CD4-positive, alpha-beta T cell (primary cell): ENCODE results near the gene FYCO1. TPM values are rescaled to one million over a fixed set of nuclear protein-coding genes. Genes with fewer than 3 reads are reported as not detected.

Experiments used
- ATAC-seq: fragments of 200-7000 bp; cut with Tn5 transposase; one replicate; pipeline ENCODE4 v1.10.0; 2022; ENCODE audit warnings: mild to moderate bottlenecking; ENCODE audit not compliant: poor library complexity
- CTCF ChIA-PET: fragments of 350-600 bp; sonication (Branson Sonifier 250); formaldehyde crosslinking; loops from one replicate; lab custom pipeline; 2021; ENCODE audit warnings: antibody characterized with exemption, inconsistent platforms; lab: Charles Lee
- POLR2A ChIA-PET: fragments of 350-600 bp; sonication (Branson Sonifier 250); formaldehyde crosslinking; loops from one replicate; lab custom pipeline; 2021; ENCODE audit warnings: antibody characterized with exemption, inconsistent platforms; lab: Charles Lee
- DNase-seq, 14 experiments: peaks; one replicate each; pipeline ENCODE4 v3.0.0-alpha.2; 2013 to 2020; ENCODE audit warnings: mixed read lengths in 2 of 14
- H3K27ac ChIP-seq, 2 donors: one replicate each; pipeline versions ENCODE4 v1.5.1 to v1.7.0; 2013; ENCODE audit warnings: low read length in 2 of 2, low read depth in 1 of 2, mild to moderate bottlenecking in 1 of 2
- H3K27me3 ChIP-seq, 2 experiments: 1 replicate in 1 of 2; 2 replicates in 1 of 2; pipeline versions ENCODE4 v1.6.1 to v1.7.0; 2013; ENCODE audit warnings: low read length in 2 of 2, control low read depth in 1 of 2, mild to moderate bottlenecking in 1 of 2, moderate library complexity in 1 of 2; ENCODE audit not compliant: insufficient read depth in 2 of 2, control insufficient read depth in 1 of 2
- H3K36me3 ChIP-seq: one replicate; pipeline ENCODE4 v1.6.1; 2013; ENCODE audit warnings: low read length, control low read depth; ENCODE audit not compliant: insufficient read depth
- H3K4me1 ChIP-seq: one replicate; pipeline ENCODE4 v1.6.1; 2013; ENCODE audit warnings: low read length, control low read depth; ENCODE audit not compliant: insufficient read depth
- H3K4me3 ChIP-seq: one replicate; pipeline ENCODE4 v1.5.1; 2013; ENCODE audit warnings: mild to moderate bottlenecking, low read length, moderate library complexity
- H3K9me3 ChIP-seq, 2 experiments: 1 replicate in 1 of 2; 2 replicates in 1 of 2; pipeline versions ENCODE4 v1.6.1 to v1.7.0; 2013; ENCODE audit warnings: low read length in 2 of 2, mild to moderate bottlenecking in 2 of 2, control low read depth in 1 of 2, moderate library complexity in 1 of 2; ENCODE audit not compliant: control insufficient read depth in 1 of 2, insufficient read depth in 1 of 2
- H3K27ac Mint-ChIP-seq: one replicate; pipeline ENCODE4 v1.8.0; 2020; ENCODE audit warnings: mixed read lengths
- H3K27me3 Mint-ChIP-seq: one replicate; pipeline ENCODE4 v1.8.0; 2021; ENCODE audit warnings: mixed read lengths
- H3K36me3 Mint-ChIP-seq: one replicate; pipeline ENCODE4 v1.8.0; 2021; ENCODE audit warnings: low read depth, mixed read lengths
- H3K4me1 Mint-ChIP-seq: one replicate; pipeline ENCODE4 v1.8.0; 2021; ENCODE audit warnings: low read depth, mixed read lengths
- H3K4me3 Mint-ChIP-seq: one replicate; pipeline ENCODE4 v1.8.0; 2020; ENCODE audit warnings: mild to moderate bottlenecking, mixed read lengths
- H3K9me3 Mint-ChIP-seq: one replicate; pipeline ENCODE4 v1.8.0; 2020; ENCODE audit warnings: mixed read lengths
- intact Hi-C, 2 experiments: fragments of 100-400 bp; cut with DNase I in 1 of 2; cut with micrococcal nuclease in 1 of 2; formaldehyde crosslinking; loops; one replicate each; pipeline versions ENCODE4 v1.15.1 to v1.9.0; 2023 to 2025; cut with DNase I, micrococcal nuclease
- total RNA-seq, 174 experiments: library from RNA in 2 of 174; stranded (reverse) in 2 of 174; gene quantifications; one replicate each; pipeline ENCODE4 v1.2.3 and lab custom pipeline; 2021 to 2026
- TF ChIP-seq, protein P1 (sequence below): fragments of 200-600 bp; IDR thresholded peaks from one replicate; pipeline ENCODE4 v1.8.0; 2022; ENCODE audit warnings: antibody characterized with exemption, mild to moderate bottlenecking

Gene FYCO1
- total RNA-seq, 2 experiments from 2014 or later: 17.4 to 20.1 TPM

GRCh38 chr3:46012246-46012645 lies 16.6 kb upstream of the FYCO1 start:
- intact Hi-C loops: no loop called here
- H3K36me3 ChIP-seq: no peaks in the 10 kb centered on the region
- no peaks in the 10 kb centered on the region for H3K36me3 Mint-ChIP-seq
- no peak for DNase-seq
- H3K9me3 ChIP-seq: no peaks in the 10 kb centered on the region
- H3K4me1 Mint-ChIP-seq: peaks cover 8% of the 10 kb centered on the region
- H3K9me3 Mint-ChIP-seq: no peaks in the 10 kb centered on the region
- no peak for ATAC-seq
- TF ChIP-seq, protein P1, sequence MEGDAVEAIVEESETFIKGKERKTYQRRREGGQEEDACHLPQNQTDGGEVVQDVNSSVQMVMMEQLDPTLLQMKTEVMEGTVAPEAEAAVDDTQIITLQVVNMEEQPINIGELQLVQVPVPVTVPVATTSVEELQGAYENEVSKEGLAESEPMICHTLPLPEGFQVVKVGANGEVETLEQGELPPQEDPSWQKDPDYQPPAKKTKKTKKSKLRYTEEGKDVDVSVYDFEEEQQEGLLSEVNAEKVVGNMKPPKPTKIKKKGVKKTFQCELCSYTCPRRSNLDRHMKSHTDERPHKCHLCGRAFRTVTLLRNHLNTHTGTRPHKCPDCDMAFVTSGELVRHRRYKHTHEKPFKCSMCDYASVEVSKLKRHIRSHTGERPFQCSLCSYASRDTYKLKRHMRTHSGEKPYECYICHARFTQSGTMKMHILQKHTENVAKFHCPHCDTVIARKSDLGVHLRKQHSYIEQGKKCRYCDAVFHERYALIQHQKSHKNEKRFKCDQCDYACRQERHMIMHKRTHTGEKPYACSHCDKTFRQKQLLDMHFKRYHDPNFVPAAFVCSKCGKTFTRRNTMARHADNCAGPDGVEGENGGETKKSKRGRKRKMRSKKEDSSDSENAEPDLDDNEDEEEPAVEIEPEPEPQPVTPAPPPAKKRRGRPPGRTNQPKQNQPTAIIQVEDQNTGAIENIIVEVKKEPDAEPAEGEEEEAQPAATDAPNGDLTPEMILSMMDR: no peak
- ChIA-PET CTCF (no interaction called here), POLR2A (no interaction called here)
- no peak overlapping the region for H3K4me3 ChIP-seq
- no peaks in the 10 kb centered on the region for H3K27me3 ChIP-seq
- no peak overlapping the region for H3K4me3 Mint-ChIP-seq
- H3K4me1 ChIP-seq: no peaks in the 10 kb centered on the region
- no peak overlapping the region for H3K27ac Mint-ChIP-seq
- H3K27me3 Mint-ChIP-seq: no peaks in the 10 kb centered on the region
- no peak overlapping the region for H3K27ac ChIP-seq

DNA sequence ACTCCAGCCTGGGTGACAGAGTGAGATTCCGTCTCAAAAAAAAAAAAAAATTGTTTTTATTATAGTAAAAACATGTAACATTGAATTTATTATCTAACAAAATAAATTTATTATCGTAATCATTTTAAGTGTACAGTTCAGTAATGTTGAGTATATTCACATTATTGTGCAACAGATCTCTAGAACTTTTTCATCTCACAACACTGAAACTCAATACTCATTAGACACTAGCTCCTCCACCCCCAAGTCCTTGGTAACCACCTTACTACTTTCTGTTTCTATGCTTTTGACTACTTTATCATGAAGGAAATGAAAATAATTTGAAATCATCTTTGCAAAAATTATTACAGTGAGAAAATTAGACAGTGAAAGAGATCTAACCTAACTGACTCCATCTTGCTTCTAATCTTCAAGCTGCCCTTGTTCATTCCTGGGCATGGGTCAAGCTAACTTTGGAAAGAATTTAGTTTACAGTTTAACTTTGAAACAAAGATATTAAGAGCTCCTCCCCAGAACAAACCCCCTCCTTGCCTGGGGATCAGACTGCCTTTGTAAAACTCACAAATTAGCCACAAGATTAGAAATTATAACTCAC lies 15.0 kb upstream of the FYCO1 start:
- Histone ChIP-seq H3K4me3 (no peak overlapping the region), H3K9me3 (no peaks in the 10 kb centered on the region), H3K27ac (no peak overlapping the region), H3K27me3 (no peaks in the 10 kb centered on the region), H3K4me1 (no peaks in the 10 kb centered on the region), H3K36me3 (no peaks in the 10 kb centered on the region)
- H3K27me3 Mint-ChIP-seq: no peaks in the 10 kb centered on the region
- no peaks in the 10 kb centered on the region for H3K9me3 Mint-ChIP-seq
- TF ChIP-seq, protein P1: no peak
- DNase-seq: no peak
- no peak overlapping the region for H3K4me3 Mint-ChIP-seq
- no peaks in the 10 kb centered on the region for H3K36me3 Mint-ChIP-seq
- ChIA-PET CTCF (no interaction called here), POLR2A (interaction anchor here (0.6 to 0.7 kb wide), 2 partner anchors 70 to 781 kb away, joined by 3 to 4 read pairs; no protein-coding TSS in a partner anchor)
- no peak for ATAC-seq
- H3K27ac Mint-ChIP-seq: no peak overlapping the region
- peaks cover 8% of the 10 kb centered on the region for H3K4me1 Mint-ChIP-seq
- intact Hi-C loops: no loop called here

GRCh38 chr3:46008058-46008457 lies 12.4 kb upstream of the FYCO1 start:
- H3K27ac Mint-ChIP-seq: no peak overlapping the region
- POLR2A ChIA-PET: no interaction called here
- ATAC-seq: no peak

More at GRCh38 chr3:46008058-46008457, 12.4 kb upstream of the FYCO1 start:
- H3K27ac ChIP-seq: no peak overlapping the region
- Mint-ChIP-seq H3K27me3 (no peaks in the 10 kb centered on the region), H3K4me3 (no peak overlapping the region), H3K4me1 (no peaks in the 10 kb centered on the region), H3K9me3 (no peaks in the 10 kb centered on the region), H3K36me3 (no peaks in the 10 kb centered on the region)
- TF ChIP-seq, protein P1: no peak
- H3K27me3 ChIP-seq: no peaks in the 10 kb centered on the region
- CTCF ChIA-PET: no interaction called here
- no peaks in the 10 kb centered on the region for H3K36me3 ChIP-seq
- no peaks in the 10 kb centered on the region for H3K4me1 ChIP-seq
- no peak overlapping the region for H3K4me3 ChIP-seq
- intact Hi-C loops: no loop called here
- H3K9me3 ChIP-seq: no peaks in the 10 kb centered on the region
- DNase-seq: no peak
